Endothelial cell of umbilical vein (primary cell): ENCODE data around the gene FAHD1. TPM values are rescaled to one million over a fixed set of nuclear protein-coding genes. Genes with fewer than 3 reads are reported as not detected.

ENCODE experiments used
- BruUV-seq: library from RNA; stranded (reverse); fragments of 400-500 nt; replicated peaks from 2 replicates; lab custom pipeline; 2021; lab: Mats Ljungman, UMichigan
- CTCF ChIA-PET: fragments of 300-600, 350-600 bp; sonication (Branson Sonifier 250); formaldehyde crosslinking; loops from one replicate; lab custom pipeline; 2021; ENCODE audit warnings: antibody characterized with exemption, inconsistent platforms; lab: Charles Lee
- POLR2A ChIA-PET: fragments of 300-600, 350-600 bp; sonication (Branson Sonifier 250); formaldehyde crosslinking; loops from one replicate; lab custom pipeline; 2021; ENCODE audit warnings: antibody characterized with exemption, inconsistent platforms; lab: Charles Lee
- DNase-seq: peaks from one replicate; pipeline ENCODE4 v3.0.0-alpha.2; 2011; ENCODE audit warnings: low read depth, low spot score
- FAIRE-seq: peaks from 2 replicates; lab custom pipeline; 2011; peaks lifted over from hg19 to GRCh38; lab: Jason Lieb, UNC
- H2AFZ ChIP-seq: 2 replicates; pipeline ENCODE4 v1.6.0; 2012; ENCODE audit warnings: low read depth, low read length, control low read depth, inconsistent platforms
- H3K27ac ChIP-seq: 2 replicates; pipeline ENCODE4 v1.5.1; 2011; ENCODE audit warnings: low read depth, mild to moderate bottlenecking, control low read depth, low read length, moderate library complexity; ENCODE audit not compliant: insufficient read depth
- H3K27me3 ChIP-seq, 2 experiments: 2 replicates each; pipeline versions ENCODE4 v1.6.0 to v1.6.1; 2011; ENCODE audit warnings: low read length in 2 of 2, mixed read lengths in 1 of 2; ENCODE audit not compliant: control insufficient read depth in 2 of 2, insufficient read depth in 2 of 2
- H3K36me3 ChIP-seq, 2 experiments: 2 replicates in 1 of 2; 3 replicates in 1 of 2; pipeline ENCODE4 v1.5.1; 2011; ENCODE audit warnings: low read length in 2 of 2, mild to moderate bottlenecking in 1 of 2, moderate library complexity in 1 of 2; ENCODE audit not compliant: control insufficient read depth in 2 of 2, insufficient read depth in 2 of 2; ENCODE audit errors: extremely low read depth in 1 of 2
- H3K4me1 ChIP-seq: 3 replicates; pipeline ENCODE4 v1.5.1; 2011; ENCODE audit warnings: mild to moderate bottlenecking, low read length; ENCODE audit not compliant: control insufficient read depth, insufficient read depth; ENCODE audit errors: extremely low read depth
- H3K4me2 ChIP-seq: 2 replicates; pipeline ENCODE4 v1.6.1; 2011; ENCODE audit warnings: low read length, control low read depth, mixed read lengths; ENCODE audit not compliant: insufficient read depth
- H3K4me3 ChIP-seq, 3 experiments: fragments of 200-600 bp in 1 of 3; sonication (generic), shearing (Covaris generic) in 1 of 3; replicated peaks in 1 of 3; 2 replicates each; pipeline ENCODE4 v1.5.1; 2011 to 2016; ENCODE audit warnings: control low read depth in 3 of 3, low read length in 3 of 3, mild to moderate bottlenecking in 2 of 3, inconsistent platforms in 1 of 3, low read depth in 1 of 3, moderate library complexity in 1 of 3; ENCODE audit not compliant: insufficient read depth in 1 of 3
- H3K79me2 ChIP-seq: 2 replicates; pipeline ENCODE4 v1.6.0; 2012; ENCODE audit warnings: low read length, inconsistent platforms; ENCODE audit not compliant: control insufficient read depth, insufficient read depth
- H3K9ac ChIP-seq: replicated peaks from 2 replicates; pipeline ENCODE3; 2011; ENCODE audit warnings: low read length, control low read depth; ENCODE audit not compliant: insufficient read depth; ENCODE audit errors: extremely low read depth
- H3K9me1 ChIP-seq: replicated peaks from 3 replicates; pipeline ENCODE4 v1.6.0; 2011; ENCODE audit warnings: mild to moderate bottlenecking, low read length; ENCODE audit not compliant: control insufficient read depth, insufficient read depth; ENCODE audit errors: extremely low read depth
- H3K9me3 ChIP-seq: replicated peaks from 2 replicates; pipeline ENCODE4 v1.5.1; 2012; ENCODE audit warnings: low read length, inconsistent platforms; ENCODE audit not compliant: control insufficient read depth, insufficient read depth
- H4K20me1 ChIP-seq: replicated peaks from 2 replicates; pipeline ENCODE3; 2011; ENCODE audit warnings: mild to moderate bottlenecking, low read length; ENCODE audit not compliant: control insufficient read depth, insufficient read depth; ENCODE audit errors: extremely low read depth
- EZH2 ChIP-seq: IDR thresholded peaks from 2 replicates; pipeline ENCODE4 v1.6.1; 2012; ENCODE audit warnings: borderline replicate concordance, low read depth, mild to moderate bottlenecking, moderate library complexity, low read length, inconsistent platforms; ENCODE audit not compliant: severe bottlenecking
- FOS ChIP-seq: IDR thresholded peaks from 2 replicates; pipeline ENCODE4 v1.6.1; 2011; ENCODE audit warnings: mild to moderate bottlenecking, low read length, moderate library complexity, borderline replicate concordance; ENCODE audit not compliant: insufficient read depth
- GATA2 ChIP-seq: IDR thresholded peaks from 2 replicates; pipeline ENCODE4 v1.7.0; 2011; ENCODE audit warnings: low read depth, mild to moderate bottlenecking, moderate library complexity, mixed read lengths, low read length; ENCODE audit not compliant: insufficient read length, insufficient read depth
- JUN ChIP-seq: IDR thresholded peaks from 2 replicates; pipeline ENCODE4 v1.6.1; 2011; ENCODE audit warnings: borderline replicate concordance, low read depth; ENCODE audit not compliant: insufficient read length, insufficient read depth
- POLR2A ChIP-seq: IDR thresholded peaks from 2 replicates; pipeline ENCODE4 v1.6.1; 2012; ENCODE audit warnings: low read depth, mild to moderate bottlenecking, control low read depth, low read length
- POLR2AphosphoS5 ChIP-seq: IDR thresholded peaks from 2 replicates; pipeline ENCODE4 v1.6.1; 2012; ENCODE audit warnings: low read depth, mild to moderate bottlenecking, control low read depth, low read length, moderate library complexity; ENCODE audit not compliant: insufficient read depth
- dilution Hi-C: fragments of 300-500 bp; cut with MboI; formaldehyde crosslinking; loops from one replicate; pipeline ENCODE4 v1.15.0; 2019; ENCODE audit warnings: low sequenced_read_pairs; ENCODE audit not compliant: extremely low pct_ligation_motif_present
- intact Hi-C: fragments of 100-400 bp; cut with micrococcal nuclease; formaldehyde crosslinking; loops from one replicate; pipeline ENCODE4 v1.10.0; 2022
- polyA plus RNA-seq, 4 experiments: library from polyadenylated mRNA; depleted of rRNA in 3 of 4; stranded (reverse) in 3 of 4; unstranded in 1 of 4; fragments of >200 nt; gene quantifications; 2 replicates each; pipeline versions ENCODE4 v1.2.1 to v1.2.3, GENCODE V29; 2011 to 2012; ENCODE audit warnings: missing spikeins in 1 of 4
- total RNA-seq: library from RNA; stranded (reverse); gene quantifications from 2 replicates; pipeline ENCODE4 v1.2.3, GENCODE V29; 2021

FAHD1 gene
- total and polyA plus RNA-seq, 2 donors (not counting 3 experiments of a cell fraction or from before 2014, with no cell fraction given): 44.8 to 69.2 TPM

DNA sequence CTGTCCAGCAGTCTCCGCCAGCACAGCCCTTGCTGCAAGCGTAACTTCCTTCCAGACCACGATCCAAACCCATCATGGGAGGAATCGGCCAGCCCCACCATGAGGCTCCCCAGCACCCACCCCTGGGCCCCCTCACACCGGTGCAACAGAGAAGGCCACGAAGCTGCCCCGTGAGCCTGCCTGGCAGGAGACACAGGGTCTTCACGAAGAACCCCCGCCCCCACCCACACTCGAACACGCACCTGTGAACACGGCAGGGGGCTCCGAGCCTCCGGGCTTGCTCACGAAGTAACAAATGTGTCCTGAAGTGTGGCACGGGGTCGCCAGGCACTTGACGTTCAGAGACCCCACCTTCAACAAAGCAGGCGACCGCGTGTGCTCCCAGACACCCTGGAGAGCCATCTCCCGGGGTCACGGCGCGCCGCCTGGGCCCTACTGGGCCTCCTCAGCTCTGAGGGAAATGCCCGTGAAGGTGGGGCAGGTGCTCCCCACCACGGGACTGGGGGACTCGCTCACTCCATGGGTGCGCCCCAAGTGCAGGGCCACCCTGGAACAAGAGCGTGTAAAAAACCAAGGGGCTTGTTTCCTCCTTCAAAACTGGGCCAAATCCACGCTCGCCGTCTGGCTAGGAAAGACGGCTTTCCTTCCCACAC, 8.0 kb upstream of the FAHD1 start:
- peaks cover 0 to 36% of the 10 kb centered on the region in 2 experiments for H3K36me3 ChIP-seq
- H3K79me2 ChIP-seq: no peaks in the 10 kb centered on the region
- no peak overlapping the region for H3K9ac ChIP-seq
- BruUV-seq: no TSS peak
- TF ChIP-seq JUN: no peak
- TF ChIP-seq POLR2AphosphoS5: no peak
- DNase-seq: no peak
- H3K9me1 ChIP-seq: no peaks in the 10 kb centered on the region
- intact Hi-C loops (no loop called here), dilution Hi-C loops (no loop called here)
- H2AFZ ChIP-seq: no peak overlapping the region
- H3K4me3 ChIP-seq: no peak overlapping the region
- no peak overlapping the region for H3K27ac ChIP-seq
- FAIRE-seq: no peak
- CTCF ChIA-PET: no interaction called here
- H3K4me1 ChIP-seq: no peaks in the 10 kb centered on the region
- H3K27me3 ChIP-seq: no peaks in the 10 kb centered on the region
- no peak overlapping the region for H3K4me2 ChIP-seq
- H4K20me1 ChIP-seq: no peaks in the 10 kb centered on the region
- POLR2A ChIA-PET: no interaction called here
- H3K9me3 ChIP-seq: no peaks in the 10 kb centered on the region

DNA sequence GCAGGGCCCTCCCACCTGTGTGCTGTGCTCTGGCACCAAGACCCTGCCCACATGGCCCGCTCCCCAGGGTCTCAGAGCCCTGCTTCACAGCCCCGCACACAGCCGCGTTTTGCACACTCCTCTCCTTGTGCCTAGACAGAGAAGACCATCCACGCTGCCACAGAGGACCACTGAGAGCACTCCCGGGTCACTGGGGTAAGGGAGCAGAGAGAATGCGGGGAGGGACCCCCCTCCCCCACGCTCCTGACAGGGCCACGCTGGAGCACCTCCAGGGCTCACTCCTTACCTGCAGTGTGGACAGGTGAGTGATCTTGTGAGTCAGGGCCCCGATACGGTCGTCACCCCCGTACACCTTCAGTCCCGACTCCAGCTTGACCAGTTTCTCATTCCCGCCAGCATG, 7.4 kb upstream of the FAHD1 start:
- no peak overlapping the region for H3K4me3 ChIP-seq
- dilution Hi-C loops (no loop called here), intact Hi-C loops (no loop called here)
- POLR2A ChIA-PET: no interaction called here
- CTCF ChIA-PET: no interaction called here
- H3K36me3 ChIP-seq: peaks cover 0 to 36% of the 10 kb centered on the region in 2 experiments
- H3K9me1 ChIP-seq: no peaks in the 10 kb centered on the region
- H3K79me2 ChIP-seq: no peaks in the 10 kb centered on the region
- H2AFZ ChIP-seq: no peak overlapping the region
- no peaks in the 10 kb centered on the region for H4K20me1 ChIP-seq
- H3K9me3 ChIP-seq: no peaks in the 10 kb centered on the region
- DNase-seq (no peak), FAIRE-seq (no peak)
- no peak overlapping the region for H3K4me2 ChIP-seq
- H3K27ac ChIP-seq: no peak overlapping the region
- H3K4me1 ChIP-seq: no peaks in the 10 kb centered on the region
- no peak for TF ChIP-seq FOS
- no peak for TF ChIP-seq EZH2
- TF ChIP-seq GATA2: no peak
- TF ChIP-seq POLR2AphosphoS5: no peak
- TF ChIP-seq POLR2A: no peak
- H3K9ac ChIP-seq: no peak overlapping the region
- BruUV-seq: no TSS peak
- H3K27me3 ChIP-seq: no peaks in the 10 kb centered on the region
